SK-N-MC (cell line): Measurements from ENCODE around the gene SHROOM3.

Experiments
- EZH2 ChIP-seq: fragments of 200-600 bp; sonication (generic); IDR thresholded peaks from one replicate; pipeline ENCODE4 v1.6.1; 2017; ENCODE audit warnings: antibody characterized with exemption
- POLR2AphosphoS5 ChIP-seq: IDR thresholded peaks from 2 replicates; pipeline ENCODE4 v1.6.1; 2012; ENCODE audit warnings: mild to moderate bottlenecking, low read depth, low read length, borderline replicate concordance

- TF ChIP-seq EZH2 (no peak), POLR2AphosphoS5 (no peak)
These were observed 23.3 kb downstream of the SHROOM3 start for GRCh38 chr4:76458297-76458696.
